GM06990 (cell line): Measurements from ENCODE around the gene ZNF618.

ENCODE experiments used
- DNase-seq: peaks from one replicate; pipeline ENCODE4 v3.0.0-alpha.2; 2011; ENCODE audit not compliant: insufficient read length; ENCODE audit errors: extremely low read depth
- H3K27me3 ChIP-seq: replicated peaks from 2 replicates; pipeline ENCODE4 v1.6.0; 2011; ENCODE audit warnings: low read length; ENCODE audit not compliant: control insufficient read depth, insufficient read depth
- H3K36me3 ChIP-seq: 2 replicates; pipeline ENCODE4 v1.5.1; 2011; ENCODE audit warnings: low read length; ENCODE audit not compliant: control insufficient read depth, insufficient read depth
- H3K4me3 ChIP-seq: replicated peaks from 2 replicates; pipeline ENCODE4 v1.5.1; 2011; ENCODE audit warnings: low read depth, mild to moderate bottlenecking, control low read depth, low read length
- TF ChIP-seq, protein P1 (sequence below): IDR thresholded peaks from 2 replicates; pipeline ENCODE4 v1.5.1; 2011; ENCODE audit warnings: low read length, control low read depth, mild to moderate bottlenecking, inconsistent platforms; ENCODE audit not compliant: insufficient read depth, poor library complexity, severe bottlenecking

Gene ZNF618

DNA sequence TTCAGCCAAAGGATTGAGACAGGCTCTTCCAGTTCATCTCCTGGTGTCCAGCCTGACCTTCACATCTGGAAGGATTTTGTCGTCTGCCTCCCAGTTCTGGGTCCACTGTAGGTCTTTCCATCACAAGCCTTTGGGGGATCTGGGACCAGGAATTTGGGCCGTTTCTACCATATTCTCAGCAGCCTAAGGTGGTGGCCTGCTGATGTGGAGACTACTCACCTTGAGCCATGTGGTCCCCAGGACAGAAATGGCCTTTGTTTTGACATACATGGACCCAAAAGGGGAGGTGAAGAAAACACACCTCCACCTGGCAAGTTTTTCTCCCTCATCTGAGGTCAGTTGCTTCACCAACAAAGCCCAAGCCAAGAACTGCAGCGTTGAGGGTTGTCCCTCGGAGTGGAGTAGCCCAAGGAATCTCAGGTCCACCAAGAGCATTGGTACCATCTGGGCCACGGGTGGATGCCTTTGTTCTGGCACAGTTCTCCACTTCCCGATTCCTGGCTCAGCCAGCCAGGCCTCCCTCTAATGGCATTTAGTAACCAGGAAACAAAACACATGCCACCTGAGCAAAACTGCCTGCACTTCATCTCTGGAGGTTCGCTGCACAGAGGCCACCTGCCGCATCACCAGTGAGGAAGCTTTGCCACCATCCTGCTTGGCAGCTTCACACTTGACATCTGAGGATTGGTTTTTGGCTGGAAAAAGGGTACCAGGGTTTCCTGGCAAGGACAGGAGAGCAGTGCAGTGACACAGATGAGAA lies 177.3 kb downstream of the ZNF618 start:
- TF ChIP-seq, protein P1, sequence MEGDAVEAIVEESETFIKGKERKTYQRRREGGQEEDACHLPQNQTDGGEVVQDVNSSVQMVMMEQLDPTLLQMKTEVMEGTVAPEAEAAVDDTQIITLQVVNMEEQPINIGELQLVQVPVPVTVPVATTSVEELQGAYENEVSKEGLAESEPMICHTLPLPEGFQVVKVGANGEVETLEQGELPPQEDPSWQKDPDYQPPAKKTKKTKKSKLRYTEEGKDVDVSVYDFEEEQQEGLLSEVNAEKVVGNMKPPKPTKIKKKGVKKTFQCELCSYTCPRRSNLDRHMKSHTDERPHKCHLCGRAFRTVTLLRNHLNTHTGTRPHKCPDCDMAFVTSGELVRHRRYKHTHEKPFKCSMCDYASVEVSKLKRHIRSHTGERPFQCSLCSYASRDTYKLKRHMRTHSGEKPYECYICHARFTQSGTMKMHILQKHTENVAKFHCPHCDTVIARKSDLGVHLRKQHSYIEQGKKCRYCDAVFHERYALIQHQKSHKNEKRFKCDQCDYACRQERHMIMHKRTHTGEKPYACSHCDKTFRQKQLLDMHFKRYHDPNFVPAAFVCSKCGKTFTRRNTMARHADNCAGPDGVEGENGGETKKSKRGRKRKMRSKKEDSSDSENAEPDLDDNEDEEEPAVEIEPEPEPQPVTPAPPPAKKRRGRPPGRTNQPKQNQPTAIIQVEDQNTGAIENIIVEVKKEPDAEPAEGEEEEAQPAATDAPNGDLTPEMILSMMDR = no peak
- H3K27me3 ChIP-seq = peaks cover 2% of the 10 kb centered on the region
- no peak overlapping the region for H3K4me3 ChIP-seq
- no peaks in the 10 kb centered on the region for H3K36me3 ChIP-seq
- no peak for DNase-seq

DNA sequence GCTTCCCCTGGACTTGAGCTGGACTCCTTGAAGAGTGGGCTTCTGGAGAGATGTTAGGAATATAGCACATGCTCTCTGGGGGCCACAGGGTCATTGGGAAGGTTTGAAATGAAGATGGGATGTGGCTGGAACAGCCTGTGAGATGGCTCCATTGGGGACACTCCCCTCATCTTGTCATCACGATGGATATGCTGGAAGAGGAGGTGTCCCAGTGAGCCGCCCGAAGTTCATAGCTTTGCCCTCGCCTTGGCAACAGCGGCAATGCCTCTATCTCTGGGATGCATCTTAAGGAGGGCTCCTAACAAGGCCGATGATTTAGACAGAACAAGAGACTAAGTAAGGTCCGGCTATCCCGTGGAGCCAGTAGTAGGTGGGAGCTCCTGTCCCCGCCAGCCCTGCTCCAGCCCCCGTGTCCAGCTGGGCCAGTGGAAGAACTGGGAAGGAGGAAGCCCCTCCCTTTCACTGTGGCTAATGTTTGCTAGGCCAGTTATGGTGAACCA lies 178.1 kb downstream of the ZNF618 start:
- peaks cover 2% of the 10 kb centered on the region for H3K27me3 ChIP-seq
- TF ChIP-seq, protein P1 = no peak
- DNase-seq = no peak

DNA sequence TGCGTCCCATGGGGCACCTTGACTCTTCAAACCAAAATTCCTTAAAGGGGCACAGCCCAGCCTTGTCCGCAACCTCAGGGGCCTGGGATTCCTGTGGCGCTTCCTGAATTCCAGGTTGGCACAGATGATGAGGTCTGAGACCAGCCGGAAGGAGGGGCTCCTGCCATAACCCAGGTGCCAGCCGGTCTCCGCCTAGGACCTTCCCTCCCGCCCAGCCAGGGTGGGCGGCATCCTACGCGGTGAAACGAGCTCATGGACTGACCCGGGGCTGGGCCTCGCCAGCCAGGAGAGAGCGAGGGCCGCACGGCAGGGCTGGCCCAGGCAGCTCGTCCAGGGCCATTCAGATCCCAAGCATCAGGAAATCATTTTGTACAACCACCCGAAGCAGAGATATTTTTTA lies 179.0 kb downstream of the ZNF618 start:
- H3K27me3 ChIP-seq = peaks cover 2% of the 10 kb centered on the region
- H3K36me3 ChIP-seq = no peaks in the 10 kb centered on the region
- H3K4me3 ChIP-seq = no peak overlapping the region
- TF ChIP-seq, protein P1 = no peak
- DNase-seq = no peak

More for the DNA sequence above, 178.1 kb downstream of the ZNF618 start:
- Histone ChIP-seq H3K4me3 (no peak overlapping the region), H3K36me3 (no peaks in the 10 kb centered on the region)

DNA sequence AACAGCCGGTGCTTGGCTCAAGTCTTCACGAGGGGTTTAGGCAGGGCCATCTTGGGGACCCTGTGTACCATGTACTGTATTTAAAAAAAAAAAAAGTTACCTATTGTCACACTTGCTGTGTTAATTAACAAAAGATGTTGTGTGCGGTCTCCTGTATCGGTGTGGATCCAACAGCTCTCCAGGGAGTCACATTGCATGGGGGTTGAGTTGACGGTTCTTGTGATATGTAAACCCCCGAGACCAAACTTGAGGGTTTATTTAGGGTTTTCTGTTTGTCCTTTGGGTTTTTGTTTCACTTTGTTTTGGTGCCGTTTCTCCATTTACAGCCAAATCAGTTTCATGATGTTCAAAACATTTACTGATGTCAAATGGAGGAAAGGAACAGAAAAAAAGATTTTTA lies 179.8 kb downstream of the ZNF618 start:
- Histone ChIP-seq H3K4me3 (no peak overlapping the region), H3K36me3 (no peaks in the 10 kb centered on the region), H3K27me3 (peaks cover 2% of the 10 kb centered on the region)
- TF ChIP-seq, protein P1 = no peak
- no peak for DNase-seq

DNA sequence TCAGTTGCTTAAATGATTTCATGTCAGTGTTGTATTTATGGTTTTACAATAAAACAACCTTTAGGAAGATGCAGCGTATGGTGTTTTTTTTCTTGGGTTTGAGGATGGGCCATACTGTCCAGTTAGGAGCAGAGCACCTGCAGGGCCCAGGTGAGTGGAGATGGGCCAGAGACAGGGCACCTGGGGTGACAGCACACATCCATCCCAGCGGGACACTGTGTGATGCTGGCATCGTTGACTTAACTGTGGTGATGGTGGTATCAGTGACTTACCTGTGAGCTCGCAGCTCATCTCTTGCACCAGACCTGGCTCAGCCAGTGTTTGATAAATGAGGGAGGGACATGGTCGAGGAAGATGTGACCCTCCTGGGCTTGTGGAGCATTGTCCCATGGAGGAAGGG lies 180.4 kb downstream of the ZNF618 start:
- Histone ChIP-seq H3K27me3 (no peaks in the 10 kb centered on the region; the same call in none of the 2 replicates), H3K36me3 (no peaks in the 10 kb centered on the region), H3K4me3 (no peak overlapping the region)
- TF ChIP-seq, protein P1 = no peak
- no peak for DNase-seq
